ENCODE results near the gene CREBBP.
A peak's percentile ranks its signal among the peaks of the same experiment; 100 is the strongest.

CREBBP gene

GRCh38 chr16:3822366-3823045 is 58.0 kb downstream of the CREBBP start:
- DNase-seq, result no peak

GRCh38 chr16:3821184-3821583 is 59.3 kb downstream of the CREBBP start:
- no peak for DNase-seq

GRCh38 chr16:3819746-3820724 is 60.5 kb downstream of the CREBBP start:
- DNase-seq, result no peak

- DNase-seq, result no peak
Observed at GRCh38 chr16:3819175-3819527, 61.4 kb downstream of the CREBBP start.

GRCh38 chr16:3816326-3816725 is 64.2 kb downstream of the CREBBP start:
- no peak for DNase-seq

GRCh38 chr16:3814755-3815154 is 65.8 kb downstream of the CREBBP start:
- no peak for DNase-seq

GRCh38 chr16:3812469-3813172 is 67.9 kb downstream of the CREBBP start:
- DNase-seq, result no peak

- no peak for DNase-seq
Observed at GRCh38 chr16:3810818-3811217, 69.7 kb downstream of the CREBBP start.

GRCh38 chr16:3810198-3810664 is 70.3 kb downstream of the CREBBP start:
- DNase-seq, result peak; percentile 15

- no peak for DNase-seq
Observed at GRCh38 chr16:3808308-3809063, 72.0 kb downstream of the CREBBP start.

- no peak for DNase-seq
Observed at GRCh38 chr16:3807425-3808123, 72.9 kb downstream of the CREBBP start.

- no peak for DNase-seq
Observed at GRCh38 chr16:3804426-3805016, 76.0 kb downstream of the CREBBP start.

- no peak for DNase-seq
Observed at GRCh38 chr16:3800477-3801270, 79.8 kb downstream of the CREBBP start.

- DNase-seq, result no peak
Observed at GRCh38 chr16:3800019-3800418, 80.5 kb downstream of the CREBBP start.

- DNase-seq, result no peak
Observed at GRCh38 chr16:3799354-3799753, 81.2 kb downstream of the CREBBP start.

GRCh38 chr16:3798838-3799237 is 81.7 kb downstream of the CREBBP start:
- DNase-seq, result no peak

GRCh38 chr16:3797904-3798811 is 82.4 kb downstream of the CREBBP start:
- DNase-seq, result no peak

- DNase-seq, result no peak
Observed at GRCh38 chr16:3797473-3797872, 83.0 kb downstream of the CREBBP start.

- no peak for DNase-seq
Observed at GRCh38 chr16:3793161-3793576, 87.3 kb downstream of the CREBBP start.

Data from stimulated activated CD4-positive, alpha-beta T cell treated with anti-CD3 and anti-CD28 coated beads, Interleukin-4, amount 100 ng/mL, for 24 hours (primary cell).